HG03066 (cell line): ENCODE measurements around the gene SDF4.

Source experiments
- ATAC-seq: cut with Tn5 transposase; IDR thresholded peaks from one replicate; pipeline ENCODE4 v1.9.1; 2021; ENCODE audit warnings: low read depth; ENCODE audit not compliant: unreplicated experiment

Gene SDF4

DNA sequence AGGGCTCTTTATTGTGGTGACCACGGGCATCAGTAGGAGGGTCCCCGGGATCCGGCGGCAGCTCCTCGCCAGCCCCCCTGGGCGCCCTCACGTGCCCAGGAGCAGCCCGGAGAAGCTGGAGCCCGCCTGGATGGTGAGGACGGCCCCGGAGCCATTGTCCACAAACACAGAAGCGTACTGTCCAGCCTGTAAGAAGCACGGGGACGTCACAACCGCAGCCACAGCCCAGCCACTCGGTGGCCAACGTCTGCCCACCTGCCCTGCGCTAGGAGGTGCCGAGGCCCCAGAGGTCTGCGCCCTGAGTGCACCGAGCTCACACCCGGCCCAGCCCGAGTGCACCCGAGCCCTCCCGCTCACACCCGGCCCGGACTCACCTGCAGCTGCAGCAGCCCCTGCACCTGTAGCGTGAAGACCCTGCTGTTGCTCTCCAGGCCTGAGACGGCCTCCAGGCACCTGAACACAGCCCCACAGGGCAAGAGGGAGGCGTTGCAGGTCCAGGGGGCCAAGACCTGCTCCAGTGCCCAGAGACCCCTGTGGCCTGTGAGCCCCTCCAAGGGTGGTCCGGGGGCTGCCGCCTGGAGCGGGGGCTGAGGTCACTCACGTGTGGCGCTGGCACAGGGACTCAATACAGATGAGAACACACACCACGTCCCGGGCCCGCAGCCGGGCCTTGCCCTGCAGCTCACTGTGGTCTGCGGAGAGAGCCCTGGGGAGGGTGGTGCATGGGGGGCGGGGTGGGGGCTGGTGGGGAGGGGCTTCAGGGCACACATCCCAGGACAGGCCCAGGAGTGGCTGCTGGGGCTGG, 10.9 kb upstream of the SDF4 start:
- ATAC-seq = no peak

DNA sequence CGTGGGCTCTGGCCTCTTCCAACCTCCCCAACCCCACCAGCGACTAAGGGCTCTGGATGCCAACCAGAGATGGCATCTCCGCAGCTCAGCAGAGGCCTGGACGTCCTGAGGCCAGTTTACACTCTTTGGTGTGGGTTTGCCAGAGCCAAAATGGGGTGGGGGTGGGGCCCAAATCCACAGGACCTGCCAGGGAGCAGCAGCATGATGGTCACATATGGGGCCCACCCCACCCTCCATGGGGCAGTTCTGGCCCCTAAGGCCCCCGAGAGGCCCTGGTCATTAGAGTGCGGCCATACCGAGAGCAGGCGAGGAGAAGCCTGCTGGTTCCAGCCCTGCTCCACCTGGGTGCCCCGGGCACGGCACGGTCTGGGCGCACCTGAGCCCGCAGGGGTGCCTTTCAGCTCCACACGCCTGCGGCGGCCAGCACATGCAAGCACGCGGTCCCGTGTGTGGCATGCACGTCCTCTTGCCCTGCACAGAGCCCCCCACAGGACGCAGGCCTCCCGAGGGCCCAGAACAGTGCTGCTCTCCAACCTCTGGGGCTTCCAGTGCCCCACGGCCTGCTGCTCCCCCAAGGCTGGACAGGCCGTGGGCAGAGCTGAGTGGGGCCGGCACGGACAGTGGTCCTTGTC, 9.9 kb upstream of the SDF4 start:
- ATAC-seq = no peak

- no peak for ATAC-seq
These were observed 9.2 kb upstream of the SDF4 start for GRCh38 chr1:1240822-1241587.

GRCh38 chr1:1240348-1240732, 8.5 kb upstream of the SDF4 start:
- ATAC-seq = no peak

- no peak for ATAC-seq
These were observed 8.0 kb upstream of the SDF4 start for GRCh38 chr1:1239614-1240347.

- no peak for ATAC-seq
These were observed 7.4 kb upstream of the SDF4 start for GRCh38 chr1:1239227-1239613.

GRCh38 chr1:1238702-1239178, 6.9 kb upstream of the SDF4 start:
- no peak for ATAC-seq

GRCh38 chr1:1237874-1238701, 6.3 kb upstream of the SDF4 start:
- ATAC-seq = no peak

- no peak for ATAC-seq
These were observed 5.4 kb upstream of the SDF4 start for GRCh38 chr1:1236945-1237873.

GRCh38 chr1:1236176-1236763, 4.5 kb upstream of the SDF4 start:
- no peak for ATAC-seq

GRCh38 chr1:1235016-1235744, 3.4 kb upstream of the SDF4 start:
- no peak for ATAC-seq

DNA sequence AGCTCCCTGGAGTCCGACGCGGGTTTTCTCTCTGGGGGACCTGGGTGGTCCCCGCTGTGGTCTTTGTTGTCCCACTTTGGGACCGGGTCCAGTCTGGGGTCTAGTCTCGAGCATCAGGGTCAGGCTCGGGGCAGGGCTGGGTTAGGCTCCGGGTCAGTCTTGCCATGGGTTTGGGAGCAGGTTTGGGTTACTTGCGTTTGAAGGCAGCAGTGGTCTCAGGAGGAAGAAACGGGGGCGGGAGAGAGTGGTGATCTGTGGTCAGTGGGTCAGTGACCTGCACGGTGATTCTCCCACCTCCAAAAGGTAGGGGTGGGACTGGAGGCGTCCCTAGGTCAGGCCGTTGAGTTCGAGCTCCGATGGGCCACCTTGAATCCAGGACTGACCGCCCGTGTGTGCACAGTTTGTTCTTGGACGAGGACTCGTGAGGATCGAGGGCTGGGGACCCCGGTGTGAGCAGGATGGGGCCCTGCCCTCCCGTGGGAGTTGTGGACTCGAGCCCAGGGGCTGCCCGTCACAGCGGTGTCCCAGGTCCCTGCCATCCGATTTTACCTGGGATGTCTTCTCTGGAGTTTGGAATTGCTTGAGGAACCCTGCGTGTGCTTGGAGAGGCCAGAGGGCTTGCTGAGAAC, 2.5 kb upstream of the SDF4 start:
- no peak for ATAC-seq

GRCh38 chr1:1233567-1233892, 1.7 kb upstream of the SDF4 start:
- no peak for ATAC-seq

DNA sequence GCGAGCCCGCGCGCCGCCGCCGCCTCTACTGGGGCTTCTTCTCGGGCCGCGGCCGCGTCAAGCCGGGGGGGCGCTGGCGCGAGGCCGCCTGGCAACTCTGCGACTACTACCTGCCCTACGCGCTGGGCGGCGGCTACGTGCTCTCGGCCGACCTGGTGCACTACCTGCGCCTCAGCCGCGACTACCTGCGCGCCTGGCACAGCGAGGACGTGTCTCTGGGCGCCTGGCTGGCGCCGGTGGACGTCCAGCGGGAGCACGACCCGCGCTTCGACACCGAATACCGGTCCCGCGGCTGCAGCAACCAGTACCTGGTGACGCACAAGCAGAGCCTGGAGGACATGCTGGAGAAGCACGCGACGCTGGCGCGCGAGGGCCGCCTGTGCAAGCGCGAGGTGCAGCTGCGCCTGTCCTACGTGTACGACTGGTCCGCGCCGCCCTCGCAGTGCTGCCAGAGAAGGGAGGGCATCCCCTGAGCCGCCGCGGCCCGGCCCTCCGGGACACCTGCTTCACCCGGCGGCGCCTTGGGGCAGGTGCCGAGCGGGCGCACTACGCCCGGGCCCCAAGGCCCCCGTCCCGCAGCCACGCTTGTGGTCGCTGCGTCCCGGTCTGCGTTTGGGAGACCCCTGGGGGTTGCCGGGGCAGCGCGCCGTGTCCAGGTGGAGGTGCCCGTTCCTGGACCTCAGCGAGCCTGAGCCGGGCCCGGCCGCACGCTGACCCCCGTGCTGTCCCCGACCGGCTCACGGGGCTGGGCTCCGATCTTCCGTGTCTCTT, 1.2 kb upstream of the SDF4 start:
- no peak for ATAC-seq

GRCh38 chr1:1232208-1232795, 501 bp upstream of the SDF4 start, which contains the start of gene B3GALT6:
B3GALT6 (plus strand) TSS chr1:1232237; CDS start chr1:1232279, 42 bp downstream.
- ATAC-seq = peak; percentile 3

DNA sequence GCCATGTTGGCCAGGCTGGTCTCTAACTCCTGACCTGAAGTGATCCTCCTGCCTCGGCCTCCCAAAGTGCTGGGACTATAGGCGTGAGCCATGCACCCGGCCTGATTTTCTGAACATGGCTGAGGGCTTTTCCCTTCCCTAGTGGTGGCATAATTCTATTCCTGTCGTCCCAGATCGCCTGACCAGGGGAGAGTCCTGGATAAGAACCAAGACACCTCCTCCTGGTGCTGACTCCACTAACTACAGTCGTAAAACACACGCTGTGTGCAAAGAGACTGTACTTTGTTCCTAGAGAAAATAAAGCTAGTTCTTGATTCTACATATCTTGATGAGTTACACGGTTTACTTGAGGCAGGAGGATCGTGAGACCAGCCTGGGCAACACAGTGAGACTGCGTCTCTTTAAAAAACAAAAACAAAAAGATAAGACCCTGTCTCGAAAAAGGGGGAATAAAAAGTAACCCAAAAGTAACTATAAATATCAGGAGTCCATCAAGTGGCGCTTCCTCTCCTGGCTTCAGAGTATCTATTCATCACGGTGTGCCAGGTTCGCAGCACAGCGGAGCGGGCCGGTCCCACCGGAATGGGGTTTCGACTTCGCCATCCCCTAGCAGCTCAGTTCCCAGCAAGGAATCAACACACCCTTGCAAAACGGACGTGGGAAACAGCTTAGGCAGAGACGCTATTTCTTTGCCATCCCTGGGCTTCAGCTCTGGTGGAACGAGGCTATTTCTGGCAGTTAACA, 973 bp downstream of the SDF4 start:
- no peak for ATAC-seq
